Esophagus muscularis mucosa (tissue), 4 donors: Measurements from ENCODE around the gene ENTREP3. TPM values are rescaled to one million over a fixed set of nuclear protein-coding genes. Genes with fewer than 3 reads are reported as not detected.

Experiments used
- DNase-seq: peaks from one replicate; pipeline ENCODE4 v3.0.0-alpha.2; 2017; ENCODE audit errors: extremely low spot score
- H3K27ac ChIP-seq, 4 donors: fragments of 200-600 bp; sonication (generic); replicated peaks in 1 of 4; 1 replicate in 3 of 4; 2 replicates in 1 of 4; pipeline ENCODE4 v1.5.1; 2016 to 2019; ENCODE audit warnings: mild to moderate bottlenecking in 1 of 4
- H3K27me3 ChIP-seq, 4 donors: fragments of 200-600 bp; sonication (generic); one replicate each; pipeline versions ENCODE4 v1.5.1 to v1.6.0; 2016 to 2019
- H3K36me3 ChIP-seq, 4 donors: fragments of 200-600 bp; sonication (generic); one replicate each; pipeline ENCODE4 v1.5.1; 2016 to 2019
- H3K4me1 ChIP-seq, 4 donors: fragments of 200-600 bp; sonication (generic); one replicate each; pipeline ENCODE4 v1.5.1; 2016 to 2019
- H3K4me3 ChIP-seq, 4 donors: fragments of 200-600 bp; sonication (generic); 1 replicate in 2 of 4; 2 replicates in 2 of 4; pipeline ENCODE4 v1.5.1; 2016 to 2019; ENCODE audit warnings: mild to moderate bottlenecking in 4 of 4, moderate library complexity in 1 of 4
- H3K9me3 ChIP-seq, 4 donors: fragments of 200-600 bp; sonication (generic); 1 replicate in 3 of 4; 2 replicates in 1 of 4; pipeline ENCODE4 v1.5.1; 2016 to 2019
- EP300 ChIP-seq: sonication (generic); formaldehyde crosslinking; IDR thresholded peaks from one replicate; pipeline ENCODE4 v1.6.1; 2017; ENCODE audit warnings: antibody characterized with exemption
- POLR2A ChIP-seq: fragments of 450-650 bp; IDR thresholded peaks from one replicate; pipeline ENCODE4 v1.6.1; 2017; ENCODE audit warnings: antibody characterized with exemption, moderate library complexity, mild to moderate bottlenecking, low read depth
- POLR2AphosphoS5 ChIP-seq, 2 donors: sonication (generic); formaldehyde crosslinking; IDR thresholded peaks; one replicate each; pipeline ENCODE4 v1.6.1; 2017; ENCODE audit warnings: antibody characterized with exemption in 2 of 2
- WGBS: methylation state at CpG from one replicate; pipeline ENCODE4 v1.1.5; 2018; 5-methylcytosine and 5-hydroxymethylcytosine counted together
- intact Hi-C: fragments of 100-400 bp; cut with DNase I; formaldehyde crosslinking; loops from one replicate; pipeline ENCODE4 v1.15.1; 2023
- total RNA-seq, 4 donors: library from RNA; depleted of rRNA; stranded (reverse); fragments of >200 nt; gene quantifications; one replicate each; pipeline versions ENCODE4 v1.1.0 to v1.2.1, GENCODE V29; 2016
- TF ChIP-seq, protein P1 (sequence below), 3 experiments: fragments of 200-600 bp in 2 of 3; fragments of 450-650 bp in 1 of 3; sonication (generic) in 2 of 3; IDR thresholded peaks; one replicate each; pipeline ENCODE4 v1.5.1; 2017 to 2019; ENCODE audit warnings: antibody characterized with exemption in 3 of 3, mild to moderate bottlenecking in 2 of 3, moderate library complexity in 1 of 3

The ENTREP3 gene
- total RNA-seq, 4 donors from 2014 or later: 15.1 to 38.7 (median 22.6) TPM

DNA sequence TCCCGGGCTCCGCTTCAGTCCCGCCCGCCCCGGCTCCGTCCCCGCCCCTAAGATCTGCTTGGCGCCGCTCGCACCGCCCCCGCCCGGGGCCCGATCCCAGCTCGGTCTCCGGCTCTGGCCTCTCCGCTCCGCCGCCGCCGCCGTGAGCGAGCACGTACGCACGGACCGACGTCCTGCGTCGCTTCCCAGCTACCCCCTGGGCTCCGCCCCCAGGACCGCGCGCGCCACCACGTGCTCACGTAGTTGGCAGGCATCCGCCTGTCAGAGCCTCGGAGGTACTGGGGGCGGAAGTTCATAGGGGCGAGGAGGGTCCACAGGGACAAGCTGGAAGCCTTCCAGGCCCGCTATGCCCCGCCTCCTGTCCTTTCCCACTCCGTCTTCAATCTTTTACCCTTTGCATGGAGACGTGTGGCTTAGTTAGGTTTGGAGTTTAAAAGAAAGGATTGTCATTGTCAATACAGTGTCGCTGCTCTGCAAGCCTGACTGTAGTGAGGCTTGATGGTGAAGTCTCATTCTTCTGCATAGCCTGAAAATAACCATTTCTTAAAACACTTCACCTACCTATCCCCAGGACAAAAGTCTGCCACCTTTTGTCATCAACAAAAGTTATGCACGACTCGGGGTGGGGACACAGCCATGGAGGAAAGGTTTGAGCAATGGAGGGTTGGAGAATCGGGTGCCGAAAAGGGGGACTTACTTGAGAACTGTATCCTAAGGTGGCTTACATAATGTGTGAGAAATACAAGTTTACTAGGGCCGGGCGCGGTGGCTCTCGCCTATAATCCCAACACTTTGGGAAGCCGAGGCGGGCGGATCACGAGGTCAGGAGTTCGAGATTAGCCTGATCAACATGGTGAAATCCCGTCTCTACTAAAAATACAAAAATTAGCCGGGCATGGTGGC is 18.3 kb upstream of the ENTREP3 start, which contains the start of gene CLK2:
Gene CLK2 (minus strand): TSS at position 162 of the 903 bp plus-strand sequence. CDS start 2,527 bp downstream, outside the sequence.
- TF ChIP-seq POLR2AphosphoS5 (IDR thresholded peaks at IDR 0.05): peak; percentile 97 to 98
- TF ChIP-seq, protein P1, sequence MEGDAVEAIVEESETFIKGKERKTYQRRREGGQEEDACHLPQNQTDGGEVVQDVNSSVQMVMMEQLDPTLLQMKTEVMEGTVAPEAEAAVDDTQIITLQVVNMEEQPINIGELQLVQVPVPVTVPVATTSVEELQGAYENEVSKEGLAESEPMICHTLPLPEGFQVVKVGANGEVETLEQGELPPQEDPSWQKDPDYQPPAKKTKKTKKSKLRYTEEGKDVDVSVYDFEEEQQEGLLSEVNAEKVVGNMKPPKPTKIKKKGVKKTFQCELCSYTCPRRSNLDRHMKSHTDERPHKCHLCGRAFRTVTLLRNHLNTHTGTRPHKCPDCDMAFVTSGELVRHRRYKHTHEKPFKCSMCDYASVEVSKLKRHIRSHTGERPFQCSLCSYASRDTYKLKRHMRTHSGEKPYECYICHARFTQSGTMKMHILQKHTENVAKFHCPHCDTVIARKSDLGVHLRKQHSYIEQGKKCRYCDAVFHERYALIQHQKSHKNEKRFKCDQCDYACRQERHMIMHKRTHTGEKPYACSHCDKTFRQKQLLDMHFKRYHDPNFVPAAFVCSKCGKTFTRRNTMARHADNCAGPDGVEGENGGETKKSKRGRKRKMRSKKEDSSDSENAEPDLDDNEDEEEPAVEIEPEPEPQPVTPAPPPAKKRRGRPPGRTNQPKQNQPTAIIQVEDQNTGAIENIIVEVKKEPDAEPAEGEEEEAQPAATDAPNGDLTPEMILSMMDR (IDR thresholded peaks at IDR 0.05): peak in 1 of 3 experiments; percentile 21
- peak; percentile 58 for TF ChIP-seq POLR2A
- TF ChIP-seq EP300: no peak
- Histone ChIP-seq H3K27me3 (no peaks in the 10 kb centered on the region), H3K4me1 (peaks cover 36 to 56% (median 46%) of the 10 kb centered on the region in 4 donors), H3K27ac (peak within 1 kb of the TSS; percentile 97 to 99 (median 98)), H3K9me3 (no peaks in the 10 kb centered on the region), H3K4me3 (peak within 1 kb of the TSS; percentile 86 to 97 (median 92)), H3K36me3 (peaks cover 15 to 34% (median 26%) of the 10 kb centered on the region in 4 donors)
- DNase-seq: peak; percentile 98
- intact Hi-C loops: no loop called here
- 42% methylated on average over 24 of the region's 61 CpGs for WGBS

DNA sequence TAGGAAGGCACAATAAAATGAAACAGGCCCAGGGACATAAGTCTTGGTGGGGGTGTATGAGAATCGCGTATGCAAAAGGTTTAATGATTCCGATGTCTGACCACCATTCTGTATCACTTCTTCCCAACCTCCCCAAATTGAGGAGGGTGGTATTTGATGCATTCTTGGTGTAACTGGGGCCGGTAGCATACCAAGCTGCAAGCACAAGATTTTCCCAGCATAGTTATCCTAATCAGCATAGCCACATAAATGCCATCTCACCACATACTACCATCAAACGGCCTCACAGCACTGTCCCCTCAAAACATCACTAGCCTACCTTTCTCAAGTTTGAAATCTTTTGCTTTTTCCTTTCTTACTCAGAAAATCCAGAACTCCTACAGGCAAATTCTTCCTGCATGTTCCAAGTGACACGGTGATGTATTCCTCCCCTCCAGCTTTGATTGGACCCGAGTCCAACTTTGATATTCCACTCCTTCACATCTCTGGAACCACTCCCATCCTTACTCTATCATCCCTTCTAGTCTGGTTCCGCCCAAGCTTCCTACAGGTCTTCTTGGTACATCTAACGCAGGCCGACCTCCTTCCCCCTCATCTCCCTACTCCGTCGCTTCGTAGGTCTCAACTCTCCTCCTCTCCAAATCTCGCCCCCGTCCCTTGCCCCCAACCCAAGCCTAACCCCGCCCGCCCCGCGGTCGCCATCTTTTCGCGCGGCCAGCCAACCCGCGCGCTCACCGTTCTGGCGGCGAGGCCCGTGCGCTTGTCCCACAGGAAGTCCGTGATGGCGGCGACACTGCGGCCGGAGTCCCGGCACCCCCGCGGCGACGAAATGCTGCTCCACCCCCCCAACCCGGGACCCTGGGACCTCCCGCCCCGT is 17.4 kb upstream of the ENTREP3 start:
- intact Hi-C loops: no loop called here

DNA sequence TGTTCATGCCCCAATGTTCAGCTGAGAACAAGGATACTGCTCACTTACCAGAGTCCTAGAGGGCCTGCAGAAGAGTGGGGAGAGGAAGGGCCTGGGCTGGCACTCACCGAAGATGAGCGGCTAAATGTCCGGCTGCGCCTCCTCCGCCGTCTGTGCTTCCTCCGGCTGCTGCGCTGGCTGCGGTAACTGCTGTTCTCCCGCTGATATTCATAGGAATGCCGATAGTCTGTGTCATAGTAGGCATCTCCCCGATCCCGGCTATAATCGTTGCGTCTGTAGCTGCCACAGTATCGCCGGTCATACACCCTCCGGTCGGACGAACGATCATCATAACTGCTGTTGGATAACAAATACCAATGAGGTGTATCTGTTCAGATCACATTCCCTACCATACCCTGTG is 14.1 kb upstream of the ENTREP3 start:
- DNase-seq: no peak
- Histone ChIP-seq H3K9me3 (no peaks in the 10 kb centered on the region), H3K4me3 (no peak overlapping the region), H3K4me1 (peaks cover 23 to 36% (median 26%) of the 10 kb centered on the region in 4 donors), H3K36me3 (peaks cover 47 to 76% (median 68%) of the 10 kb centered on the region in 4 donors), H3K27me3 (no peaks in the 10 kb centered on the region), H3K27ac (no peak overlapping the region)
- intact Hi-C loops: no loop called here
- TF ChIP-seq, protein P1 (IDR thresholded peaks at IDR 0.05): no peak
- TF ChIP-seq POLR2A (no peak), EP300 (no peak), POLR2AphosphoS5 (IDR thresholded peaks at IDR 0.05) (no peak)
- WGBS: 93% methylated on average over 19 of the region's 21 CpGs

More for the DNA sequence above, 17.4 kb upstream of the ENTREP3 start:
- no peak for DNase-seq
- Histone ChIP-seq H3K4me3 (peak overlapping the region; percentile 86 to 97 (median 92)), H3K36me3 (peaks cover 24 to 43% (median 35%) of the 10 kb centered on the region in 4 donors), H3K9me3 (no peaks in the 10 kb centered on the region), H3K27me3 (no peaks in the 10 kb centered on the region), H3K27ac (peak overlapping the region; percentile 97 to 99 (median 98)), H3K4me1 (peaks cover 32 to 49% (median 38%) of the 10 kb centered on the region in 4 donors)
- no peak for TF ChIP-seq POLR2AphosphoS5 (IDR thresholded peaks at IDR 0.05)
- TF ChIP-seq, protein P1 (IDR thresholded peaks at IDR 0.05): no peak
- TF ChIP-seq POLR2A: no peak
- TF ChIP-seq EP300: no peak
- 5% methylated on average over 34 of the region's 44 CpGs for WGBS

DNA sequence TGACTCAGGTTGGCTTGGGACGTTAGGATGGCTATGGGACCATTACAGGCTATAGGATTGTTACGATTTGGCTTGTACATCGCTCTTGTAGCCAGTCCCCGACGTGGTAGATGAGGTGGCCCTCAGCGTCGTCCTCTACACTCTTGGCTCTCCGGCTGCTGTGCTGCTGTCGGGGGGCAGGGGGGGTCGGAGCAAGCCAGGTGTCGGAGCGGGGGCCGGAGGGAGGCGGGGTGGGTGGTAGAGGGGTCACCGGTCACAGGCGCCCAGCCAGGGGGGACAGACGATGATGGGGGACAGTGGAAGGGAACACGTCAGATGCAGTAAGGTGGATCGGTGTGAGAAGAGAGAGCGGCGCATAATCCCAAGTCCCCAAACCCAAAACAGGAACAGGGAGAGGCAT is 13.3 kb upstream of the ENTREP3 start:
- no peak overlapping the region for H3K4me3 ChIP-seq
- TF ChIP-seq, protein P1 (IDR thresholded peaks at IDR 0.05): no peak
- no peak for TF ChIP-seq POLR2A
- TF ChIP-seq POLR2AphosphoS5 (IDR thresholded peaks at IDR 0.05): no peak
- no peak for TF ChIP-seq EP300
- peaks cover 54 to 84% (median 76%) of the 10 kb centered on the region in 4 donors for H3K36me3 ChIP-seq
- H3K9me3 ChIP-seq: no peaks in the 10 kb centered on the region
- peaks cover 20 to 32% (median 23%) of the 10 kb centered on the region in 4 donors for H3K4me1 ChIP-seq
- WGBS: 80% methylated on average over 20 of the region's 21 CpGs
- no peak overlapping the region for H3K27ac ChIP-seq
- no peak for DNase-seq
- no peaks in the 10 kb centered on the region for H3K27me3 ChIP-seq
- intact Hi-C loops: no loop called here
